CD4-positive, alpha-beta T cell (primary cell): ENCODE data around the gene KBTBD4. TPM values are rescaled to one million over a fixed set of nuclear protein-coding genes. Genes with fewer than 3 reads are reported as not detected.

ENCODE experiments used
- ATAC-seq: fragments of 200-7000 bp; cut with Tn5 transposase; one replicate; pipeline ENCODE4 v1.10.0; 2022; ENCODE audit warnings: mild to moderate bottlenecking; ENCODE audit not compliant: poor library complexity
- CTCF ChIA-PET: fragments of 350-600 bp; sonication (Branson Sonifier 250); formaldehyde crosslinking; loops from one replicate; lab custom pipeline; 2021; ENCODE audit warnings: antibody characterized with exemption, inconsistent platforms; lab: Charles Lee
- POLR2A ChIA-PET: fragments of 350-600 bp; sonication (Branson Sonifier 250); formaldehyde crosslinking; loops from one replicate; lab custom pipeline; 2021; ENCODE audit warnings: antibody characterized with exemption, inconsistent platforms; lab: Charles Lee
- DNase-seq, 14 experiments: peaks; one replicate each; pipeline ENCODE4 v3.0.0-alpha.2; 2013 to 2020; ENCODE audit warnings: mixed read lengths in 2 of 14
- H3K27ac ChIP-seq, 2 donors: one replicate each; pipeline versions ENCODE4 v1.5.1 to v1.7.0; 2013; ENCODE audit warnings: low read length in 2 of 2, low read depth in 1 of 2, mild to moderate bottlenecking in 1 of 2
- H3K27me3 ChIP-seq, 2 experiments: 1 replicate in 1 of 2; 2 replicates in 1 of 2; pipeline versions ENCODE4 v1.6.1 to v1.7.0; 2013; ENCODE audit warnings: low read length in 2 of 2, control low read depth in 1 of 2, mild to moderate bottlenecking in 1 of 2, moderate library complexity in 1 of 2; ENCODE audit not compliant: insufficient read depth in 2 of 2, control insufficient read depth in 1 of 2
- H3K36me3 ChIP-seq: one replicate; pipeline ENCODE4 v1.6.1; 2013; ENCODE audit warnings: low read length, control low read depth; ENCODE audit not compliant: insufficient read depth
- H3K4me1 ChIP-seq: one replicate; pipeline ENCODE4 v1.6.1; 2013; ENCODE audit warnings: low read length, control low read depth; ENCODE audit not compliant: insufficient read depth
- H3K4me3 ChIP-seq: one replicate; pipeline ENCODE4 v1.5.1; 2013; ENCODE audit warnings: mild to moderate bottlenecking, low read length, moderate library complexity
- H3K9me3 ChIP-seq, 2 experiments: 1 replicate in 1 of 2; 2 replicates in 1 of 2; pipeline versions ENCODE4 v1.6.1 to v1.7.0; 2013; ENCODE audit warnings: low read length in 2 of 2, mild to moderate bottlenecking in 2 of 2, control low read depth in 1 of 2, moderate library complexity in 1 of 2; ENCODE audit not compliant: control insufficient read depth in 1 of 2, insufficient read depth in 1 of 2
- H3K27ac Mint-ChIP-seq: one replicate; pipeline ENCODE4 v1.8.0; 2020; ENCODE audit warnings: mixed read lengths
- H3K27me3 Mint-ChIP-seq: one replicate; pipeline ENCODE4 v1.8.0; 2021; ENCODE audit warnings: mixed read lengths
- H3K36me3 Mint-ChIP-seq: one replicate; pipeline ENCODE4 v1.8.0; 2021; ENCODE audit warnings: low read depth, mixed read lengths
- H3K4me1 Mint-ChIP-seq: one replicate; pipeline ENCODE4 v1.8.0; 2021; ENCODE audit warnings: low read depth, mixed read lengths
- H3K4me3 Mint-ChIP-seq: one replicate; pipeline ENCODE4 v1.8.0; 2020; ENCODE audit warnings: mild to moderate bottlenecking, mixed read lengths
- H3K9me3 Mint-ChIP-seq: one replicate; pipeline ENCODE4 v1.8.0; 2020; ENCODE audit warnings: mixed read lengths
- intact Hi-C, 2 experiments: fragments of 100-400 bp; cut with DNase I in 1 of 2; cut with micrococcal nuclease in 1 of 2; formaldehyde crosslinking; loops; one replicate each; pipeline versions ENCODE4 v1.15.1 to v1.9.0; 2023 to 2025; cut with DNase I, micrococcal nuclease
- total RNA-seq, 174 experiments: library from RNA in 2 of 174; stranded (reverse) in 2 of 174; gene quantifications; one replicate each; pipeline ENCODE4 v1.2.3 and lab custom pipeline; 2021 to 2026
- TF ChIP-seq, protein P1 (sequence below): fragments of 200-600 bp; IDR thresholded peaks from one replicate; pipeline ENCODE4 v1.8.0; 2022; ENCODE audit warnings: antibody characterized with exemption, mild to moderate bottlenecking

The KBTBD4 gene
- total RNA-seq, 2 experiments from 2014 or later, result 29.1 to 30.2 TPM

DNA sequence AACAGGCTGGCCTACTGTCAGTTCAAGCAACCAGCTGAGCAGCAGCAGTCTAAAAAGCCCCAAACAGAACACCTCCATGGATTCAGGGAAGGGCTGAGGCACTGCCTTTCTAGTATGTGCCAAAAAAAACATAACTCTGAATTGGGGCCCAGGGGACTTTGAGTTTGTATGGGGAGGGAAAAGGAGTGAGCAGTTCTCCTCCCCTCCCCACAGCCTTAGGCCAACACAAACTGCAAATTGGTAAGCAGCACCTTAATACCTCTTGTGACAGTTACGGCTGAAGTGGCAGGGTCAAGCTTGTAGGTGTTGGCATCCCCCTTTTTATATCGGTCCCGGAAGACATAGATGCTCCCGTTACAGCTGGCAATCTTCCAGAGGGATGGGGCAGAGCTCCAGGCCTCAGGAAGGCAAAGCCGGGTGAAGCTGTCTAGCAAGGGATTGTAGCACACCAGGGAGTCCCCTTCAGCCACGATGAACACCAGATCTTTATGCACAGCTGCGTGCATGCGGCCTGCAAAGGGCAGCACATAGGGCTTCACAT is 6.0 kb downstream of the KBTBD4 start:
- H3K27ac ChIP-seq, result no peak overlapping the region
- intact Hi-C loops, result loop anchor here in 1 of 2 experiments (10.0 kb wide), 2 partner anchors 298 to 868 kb away; partner anchors contain the start of genes ARHGAP1, MADD and ZNF408
- Mint-ChIP-seq H3K27me3 (no peaks in the 10 kb centered on the region), H3K4me3 (peak overlapping the region; percentile 20), H3K36me3 (peaks cover 77% of the 10 kb centered on the region), H3K27ac (no peak overlapping the region), H3K4me1 (peaks cover 18% of the 10 kb centered on the region), H3K9me3 (no peaks in the 10 kb centered on the region)
- POLR2A ChIA-PET, result no interaction called here
- H3K9me3 ChIP-seq, result no peaks in the 10 kb centered on the region
- peaks cover 17% of the 10 kb centered on the region for H3K4me1 ChIP-seq
- H3K36me3 ChIP-seq, result peaks cover 56% of the 10 kb centered on the region
- DNase-seq, result no peak
- ATAC-seq, result no peak
- TF ChIP-seq, protein P1, sequence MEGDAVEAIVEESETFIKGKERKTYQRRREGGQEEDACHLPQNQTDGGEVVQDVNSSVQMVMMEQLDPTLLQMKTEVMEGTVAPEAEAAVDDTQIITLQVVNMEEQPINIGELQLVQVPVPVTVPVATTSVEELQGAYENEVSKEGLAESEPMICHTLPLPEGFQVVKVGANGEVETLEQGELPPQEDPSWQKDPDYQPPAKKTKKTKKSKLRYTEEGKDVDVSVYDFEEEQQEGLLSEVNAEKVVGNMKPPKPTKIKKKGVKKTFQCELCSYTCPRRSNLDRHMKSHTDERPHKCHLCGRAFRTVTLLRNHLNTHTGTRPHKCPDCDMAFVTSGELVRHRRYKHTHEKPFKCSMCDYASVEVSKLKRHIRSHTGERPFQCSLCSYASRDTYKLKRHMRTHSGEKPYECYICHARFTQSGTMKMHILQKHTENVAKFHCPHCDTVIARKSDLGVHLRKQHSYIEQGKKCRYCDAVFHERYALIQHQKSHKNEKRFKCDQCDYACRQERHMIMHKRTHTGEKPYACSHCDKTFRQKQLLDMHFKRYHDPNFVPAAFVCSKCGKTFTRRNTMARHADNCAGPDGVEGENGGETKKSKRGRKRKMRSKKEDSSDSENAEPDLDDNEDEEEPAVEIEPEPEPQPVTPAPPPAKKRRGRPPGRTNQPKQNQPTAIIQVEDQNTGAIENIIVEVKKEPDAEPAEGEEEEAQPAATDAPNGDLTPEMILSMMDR, result no peak
- H3K4me3 ChIP-seq, result no peak overlapping the region
- CTCF ChIA-PET, result interaction anchor here (1.1 kb wide), 1 partner anchor 9 kb away, joined by 3 read pairs; no protein-coding TSS in a partner anchor
- H3K27me3 ChIP-seq, result no peaks in the 10 kb centered on the region

DNA sequence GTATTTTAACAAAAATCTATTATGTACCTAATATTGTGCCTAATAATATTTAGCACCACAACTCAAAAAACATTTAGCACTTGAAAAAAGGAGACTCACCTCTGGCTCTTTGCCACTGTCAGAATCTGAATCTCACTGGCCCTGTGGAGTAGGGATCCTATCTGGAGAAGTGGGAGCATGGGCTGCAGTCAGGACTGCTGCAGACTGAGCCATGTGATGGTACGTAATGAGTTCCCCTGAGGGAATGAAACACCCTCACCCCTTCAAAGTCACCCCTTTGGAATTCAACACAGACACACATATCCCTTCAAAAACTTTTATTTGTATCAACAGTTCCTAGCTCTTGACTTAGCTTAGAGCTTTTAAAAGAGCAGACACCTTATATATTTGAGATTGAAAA is 6.9 kb downstream of the KBTBD4 start:
- ATAC-seq (no peak), DNase-seq (no peak)
- no peak overlapping the region for H3K27ac ChIP-seq
- H3K4me3 ChIP-seq, result no peak overlapping the region
- CTCF ChIA-PET, result no interaction called here
- POLR2A ChIA-PET, result no interaction called here
- peak overlapping the region; percentile 53 for H3K27ac Mint-ChIP-seq
- peaks cover 48% of the 10 kb centered on the region for H3K36me3 ChIP-seq
- no peaks in the 10 kb centered on the region for H3K9me3 ChIP-seq
- no peaks in the 10 kb centered on the region for H3K9me3 Mint-ChIP-seq
- intact Hi-C loops, result loop anchor here in 1 of 2 experiments (10.0 kb wide), 2 partner anchors 297 to 867 kb away; partner anchors contain the start of genes ARHGAP1, MADD and ZNF408
- H3K4me3 Mint-ChIP-seq, result no peak overlapping the region
- H3K27me3 ChIP-seq, result no peaks in the 10 kb centered on the region
- H3K4me1 ChIP-seq, result peaks cover 10% of the 10 kb centered on the region
- peaks cover 72% of the 10 kb centered on the region for H3K36me3 Mint-ChIP-seq
- no peaks in the 10 kb centered on the region for H3K27me3 Mint-ChIP-seq
- TF ChIP-seq, protein P1, result no peak
- peaks cover 11% of the 10 kb centered on the region for H3K4me1 Mint-ChIP-seq

DNA sequence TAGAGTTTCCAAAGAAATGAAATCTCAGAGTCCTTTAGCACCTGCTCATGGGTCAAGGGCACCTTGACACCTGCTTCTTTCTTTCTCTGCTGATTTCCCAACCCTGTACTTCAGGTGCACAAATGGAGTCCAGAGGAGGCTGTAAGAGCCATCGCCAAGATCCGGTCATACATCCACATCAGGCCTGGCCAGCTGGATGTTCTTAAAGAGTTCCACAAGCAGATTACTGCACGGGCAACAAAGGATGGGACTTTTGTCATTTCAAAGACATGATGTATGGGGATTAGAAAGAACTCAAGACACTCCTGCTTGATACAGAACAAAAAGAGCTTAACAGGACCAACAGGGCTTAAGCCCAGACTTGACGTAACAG is 7.4 kb downstream of the KBTBD4 start:
- Mint-ChIP-seq H3K27ac (peak overlapping the region; percentile 53), H3K27me3 (no peaks in the 10 kb centered on the region), H3K4me1 (peaks cover 15% of the 10 kb centered on the region), H3K4me3 (peak overlapping the region; percentile 20), H3K36me3 (peaks cover 72% of the 10 kb centered on the region), H3K9me3 (no peaks in the 10 kb centered on the region)
- Histone ChIP-seq H3K27ac (no peak overlapping the region), H3K9me3 (no peaks in the 10 kb centered on the region), H3K36me3 (peaks cover 47% of the 10 kb centered on the region), H3K27me3 (no peaks in the 10 kb centered on the region), H3K4me1 (peaks cover 10% of the 10 kb centered on the region), H3K4me3 (no peak overlapping the region)
- ATAC-seq, result no peak
- TF ChIP-seq, protein P1, result no peak
- ChIA-PET CTCF (no interaction called here), POLR2A (no interaction called here)
- DNase-seq, result no peak
- intact Hi-C loops, result loop anchor here in 1 of 2 experiments (10.0 kb wide), 2 partner anchors 297 to 867 kb away; partner anchors contain the start of genes ARHGAP1, MADD and ZNF408
